ENCODE measurements around the gene DAAM1. TPM values are rescaled to one million over a fixed set of nuclear protein-coding genes. Genes with fewer than 3 reads are reported as not detected.

Gene DAAM1
- total RNA-seq, 6 experiments from 2014 or later = 7.5 to 12.2 (median 8.6) TPM

- Mint-ChIP-seq H3K4me3 (no peak overlapping the region), H3K36me3 (ENCODE audit: low read depth) (no peaks in the 10 kb centered on the region), H3K27me3 (ENCODE audit: insufficient read depth) (peaks cover 26% of the 10 kb centered on the region; the same call in 1 of the 2 replicates), H3K9me3 (no peaks in the 10 kb centered on the region), H3K27ac (no peak overlapping the region), H3K4me1 (ENCODE audit: low read depth) (peaks cover 25% of the 10 kb centered on the region)
- no peak for TF ChIP-seq CTCF (IDR thresholded peaks at IDR 0.05)
- no peak for DNase-seq
These were observed 2.2 kb upstream of the DAAM1 start for GRCh38 chr14:59186306-59186705.

GRCh38 chr14:59187118-59187517, 1.3 kb upstream of the DAAM1 start:
- no peak overlapping the region for H3K27ac Mint-ChIP-seq
- no peak for TF ChIP-seq CTCF (IDR thresholded peaks at IDR 0.05)
- peak overlapping the region; percentile 95 for H3K4me3 Mint-ChIP-seq
- H3K9me3 Mint-ChIP-seq = no peaks in the 10 kb centered on the region
- H3K36me3 Mint-ChIP-seq (ENCODE audit: low read depth) = no peaks in the 10 kb centered on the region
- no peak for DNase-seq
- peaks cover 25% of the 10 kb centered on the region for H3K4me1 Mint-ChIP-seq (ENCODE audit: low read depth)
- peaks cover 24% of the 10 kb centered on the region; the same call in 1 of the 2 replicates for H3K27me3 Mint-ChIP-seq (ENCODE audit: insufficient read depth)

GRCh38 chr14:59187802-59188460, 536 bp upstream of the DAAM1 start:
- Mint-ChIP-seq H3K9me3 (no peaks in the 10 kb centered on the region), H3K4me1 (ENCODE audit: low read depth) (peaks cover 25% of the 10 kb centered on the region), H3K4me3 (peak overlapping the region; percentile 95), H3K27ac (peak overlapping the region; percentile 97), H3K36me3 (ENCODE audit: low read depth) (no peaks in the 10 kb centered on the region), H3K27me3 (ENCODE audit: insufficient read depth) (peaks cover 24% of the 10 kb centered on the region; the same call in 1 of the 2 replicates)
- DNase-seq = peak; percentile 11
- TF ChIP-seq CTCF (IDR thresholded peaks at IDR 0.05) = no peak

- peak; percentile 25 for DNase-seq
- no peaks in the 10 kb centered on the region for H3K36me3 Mint-ChIP-seq (ENCODE audit: low read depth)
- peak overlapping the region; percentile 95 for H3K4me3 Mint-ChIP-seq
- H3K9me3 Mint-ChIP-seq = no peaks in the 10 kb centered on the region
- peak overlapping the region; percentile 97 for H3K27ac Mint-ChIP-seq
- TF ChIP-seq CTCF (IDR thresholded peaks at IDR 0.05) = peak; percentile 13
- peaks cover 20% of the 10 kb centered on the region; the same call in 1 of the 2 replicates for H3K27me3 Mint-ChIP-seq (ENCODE audit: insufficient read depth)
- peaks cover 20% of the 10 kb centered on the region for H3K4me1 Mint-ChIP-seq (ENCODE audit: low read depth)
These were observed 771 bp downstream of the DAAM1 start for GRCh38 chr14:59189091-59189785.

GRCh38 chr14:59189786-59190368, 1.4 kb downstream of the DAAM1 start:
- TF ChIP-seq CTCF (IDR thresholded peaks at IDR 0.05) = no peak
- Mint-ChIP-seq H3K27me3 (ENCODE audit: insufficient read depth) (peaks cover 15% of the 10 kb centered on the region; the same call in 1 of the 2 replicates), H3K27ac (peak overlapping the region; percentile 97), H3K4me3 (peak overlapping the region; percentile 95), H3K36me3 (ENCODE audit: low read depth) (no peaks in the 10 kb centered on the region), H3K9me3 (no peaks in the 10 kb centered on the region), H3K4me1 (ENCODE audit: low read depth) (peaks cover 18% of the 10 kb centered on the region)
- DNase-seq = peak; percentile 94
